ENCODE data around the gene GOLGA6L26. TPM values are rescaled to one million over a fixed set of nuclear protein-coding genes. Genes with fewer than 3 reads are reported as not detected.
"Not testable (repeated sequence)": the region's sequence is repeated elsewhere in the genome, so short reads cannot be mapped to it uniquely, and the experiment has no call there.

The GOLGA6L26 gene
- total RNA-seq, 4 donors from 2014 or later: not detected

DNA sequence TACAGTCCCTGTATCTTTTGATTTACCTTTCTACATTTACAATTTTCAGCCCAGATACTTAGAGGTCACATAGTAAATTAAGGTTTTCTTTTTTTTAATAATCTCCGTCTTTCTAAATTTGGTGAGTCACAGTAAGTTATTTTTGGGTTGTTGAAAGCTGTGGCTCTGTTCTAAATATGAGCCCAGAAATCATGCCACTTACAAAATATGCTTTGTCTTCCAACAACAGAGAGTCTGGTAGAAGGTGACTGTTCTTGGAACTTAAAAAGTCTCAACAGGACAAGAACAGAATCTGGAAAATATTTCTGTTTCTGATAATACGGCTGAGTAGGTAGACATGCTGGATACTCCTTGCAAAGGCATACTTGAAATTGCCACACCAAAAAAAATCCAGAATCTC is 36.6 kb upstream of the GOLGA6L26 start:
- Histone ChIP-seq H3K9me3 (no peaks in the 10 kb centered on the region), H3K4me3 (no peak overlapping the region), H3K4me1 (no peaks in the 10 kb centered on the region), H3K36me3 (no peaks in the 10 kb centered on the region), H3K27ac (no peak overlapping the region), H3K27me3 (no peaks in the 10 kb centered on the region)
- 55% methylated on average over 2 of the region's 2 CpGs for WGBS
- TF ChIP-seq POLR2A (IDR thresholded peaks at IDR 0.05) (no peak), EP300 (IDR thresholded peaks at IDR 0.05) (no peak), POLR2AphosphoS5 (IDR thresholded peaks at IDR 0.05) (no peak)
- TF ChIP-seq, protein P1, sequence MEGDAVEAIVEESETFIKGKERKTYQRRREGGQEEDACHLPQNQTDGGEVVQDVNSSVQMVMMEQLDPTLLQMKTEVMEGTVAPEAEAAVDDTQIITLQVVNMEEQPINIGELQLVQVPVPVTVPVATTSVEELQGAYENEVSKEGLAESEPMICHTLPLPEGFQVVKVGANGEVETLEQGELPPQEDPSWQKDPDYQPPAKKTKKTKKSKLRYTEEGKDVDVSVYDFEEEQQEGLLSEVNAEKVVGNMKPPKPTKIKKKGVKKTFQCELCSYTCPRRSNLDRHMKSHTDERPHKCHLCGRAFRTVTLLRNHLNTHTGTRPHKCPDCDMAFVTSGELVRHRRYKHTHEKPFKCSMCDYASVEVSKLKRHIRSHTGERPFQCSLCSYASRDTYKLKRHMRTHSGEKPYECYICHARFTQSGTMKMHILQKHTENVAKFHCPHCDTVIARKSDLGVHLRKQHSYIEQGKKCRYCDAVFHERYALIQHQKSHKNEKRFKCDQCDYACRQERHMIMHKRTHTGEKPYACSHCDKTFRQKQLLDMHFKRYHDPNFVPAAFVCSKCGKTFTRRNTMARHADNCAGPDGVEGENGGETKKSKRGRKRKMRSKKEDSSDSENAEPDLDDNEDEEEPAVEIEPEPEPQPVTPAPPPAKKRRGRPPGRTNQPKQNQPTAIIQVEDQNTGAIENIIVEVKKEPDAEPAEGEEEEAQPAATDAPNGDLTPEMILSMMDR (IDR thresholded peaks at IDR 0.05): no peak
- no peak for DNase-seq (ENCODE audit: low spot score in 2 of 2)

DNA sequence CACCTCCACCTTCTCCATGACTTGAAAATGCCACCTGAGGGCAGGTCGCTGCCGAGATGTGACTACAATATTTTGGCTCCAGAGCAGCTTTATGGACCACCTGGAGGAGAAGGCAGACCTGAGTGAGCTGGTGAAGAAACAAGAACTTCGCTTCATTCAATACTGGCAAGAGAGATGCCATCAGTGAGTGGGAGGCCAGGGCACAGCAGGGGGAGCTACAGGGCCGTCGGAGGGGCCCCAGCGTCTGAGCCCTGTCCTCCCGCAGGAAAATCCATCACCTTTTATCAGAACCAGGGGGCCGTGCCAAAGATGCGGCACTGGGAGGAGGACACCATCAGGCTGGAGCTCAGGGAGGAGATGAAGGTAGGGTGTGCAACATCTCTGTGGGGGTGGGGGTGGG is 30.3 kb upstream of the GOLGA6L26 start:
- WGBS: 83% methylated on average over 3 of the region's 9 CpGs
- H3K4me1 ChIP-seq; H3K36me3 ChIP-seq; H3K27me3 ChIP-seq; H3K27ac ChIP-seq; H3K4me3 ChIP-seq; DNase-seq (ENCODE audit: low spot score in 2 of 2); H3K9me3 ChIP-seq: not testable (repeated sequence)

DNA sequence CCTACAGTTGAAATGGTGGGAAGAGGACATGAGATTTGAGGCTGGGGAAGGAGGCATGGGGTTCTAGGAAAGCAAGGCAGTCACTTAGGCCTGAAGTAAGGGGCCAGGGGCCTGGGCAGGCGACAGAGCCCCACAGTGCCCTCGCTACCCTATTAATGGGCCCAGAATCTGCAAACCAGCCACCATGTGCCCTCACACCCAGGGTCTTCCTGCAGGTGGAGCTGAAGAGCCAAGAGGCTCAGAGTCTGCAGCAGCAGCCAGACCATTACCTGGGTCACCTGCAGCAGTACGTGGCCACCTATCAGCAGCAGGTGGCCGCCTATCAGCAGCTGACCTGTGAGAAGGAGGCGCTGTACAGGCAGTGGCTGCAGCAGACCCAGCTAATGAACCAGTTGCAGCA is 28.6 kb upstream of the GOLGA6L26 start:
- not testable (repeated sequence) for H3K27ac ChIP-seq; H3K4me3 ChIP-seq; DNase-seq (ENCODE audit: low spot score in 2 of 2); H3K36me3 ChIP-seq; H3K27me3 ChIP-seq; H3K9me3 ChIP-seq; H3K4me1 ChIP-seq
- WGBS: no CpG with 5 or more reads among the region's 5 CpGs

DNA sequence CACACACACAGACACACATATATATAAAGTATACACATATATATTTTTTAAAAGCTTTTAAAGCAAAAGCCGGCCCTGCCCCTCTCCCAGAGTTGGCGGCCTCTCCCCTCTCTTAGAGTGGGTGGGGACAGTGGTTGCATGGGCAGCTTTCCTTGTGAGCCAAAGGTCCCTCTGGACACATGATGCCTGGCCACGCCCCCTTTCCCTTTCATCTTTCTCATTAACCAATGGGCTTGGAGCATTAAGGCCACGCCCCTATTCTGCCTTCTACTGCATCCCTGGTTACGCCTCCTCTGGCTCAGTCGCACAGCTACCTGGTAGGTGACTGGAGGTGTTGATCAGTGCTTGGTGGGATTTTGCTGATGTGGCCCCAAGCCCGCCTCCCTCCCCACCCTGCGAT is 20.5 kb upstream of the GOLGA6L26 start, which contains the start of gene GOLGA8S:
Gene GOLGA8S, plus strand, starts transcription at position 301 of the 400 bp plus-strand sequence. Its CDS starts 62 bp downstream, at position 363.
- H3K9me3 ChIP-seq; H3K4me3 ChIP-seq; H3K27me3 ChIP-seq; DNase-seq (ENCODE audit: low spot score in 2 of 2); H3K27ac ChIP-seq; H3K36me3 ChIP-seq; H3K4me1 ChIP-seq: not testable (repeated sequence)
- no CpG with 5 or more reads among the region's 8 CpGs for WGBS

DNA sequence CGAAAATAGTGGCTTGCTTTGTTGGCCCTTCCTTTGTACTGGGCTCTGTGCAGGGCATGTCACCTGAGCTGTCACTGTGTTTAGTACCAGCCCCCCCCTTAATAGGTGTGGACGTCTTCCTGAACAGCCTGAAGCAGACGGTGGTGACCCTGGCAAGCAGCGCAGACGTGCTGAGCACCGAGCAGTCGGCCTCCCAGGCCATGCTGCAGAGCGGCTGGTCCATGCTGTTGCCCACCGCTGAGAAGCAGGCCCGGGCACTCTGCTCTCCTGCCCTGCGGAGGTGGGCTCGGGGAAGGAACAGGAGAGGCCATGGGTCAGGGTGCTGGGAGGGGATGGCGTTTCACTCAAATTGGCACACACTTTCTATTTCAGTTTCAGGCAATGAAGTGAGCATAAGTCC is 22.8 kb downstream of the GOLGA6L26 start:
- H3K36me3 ChIP-seq: peaks cover 40% of the 10 kb centered on the region
- 86% methylated on average over 11 of the region's 13 CpGs for WGBS
- not testable (repeated sequence) for H3K27me3 ChIP-seq; H3K4me3 ChIP-seq; DNase-seq (ENCODE audit: low spot score in 2 of 2); H3K4me1 ChIP-seq; H3K9me3 ChIP-seq; H3K27ac ChIP-seq

DNA sequence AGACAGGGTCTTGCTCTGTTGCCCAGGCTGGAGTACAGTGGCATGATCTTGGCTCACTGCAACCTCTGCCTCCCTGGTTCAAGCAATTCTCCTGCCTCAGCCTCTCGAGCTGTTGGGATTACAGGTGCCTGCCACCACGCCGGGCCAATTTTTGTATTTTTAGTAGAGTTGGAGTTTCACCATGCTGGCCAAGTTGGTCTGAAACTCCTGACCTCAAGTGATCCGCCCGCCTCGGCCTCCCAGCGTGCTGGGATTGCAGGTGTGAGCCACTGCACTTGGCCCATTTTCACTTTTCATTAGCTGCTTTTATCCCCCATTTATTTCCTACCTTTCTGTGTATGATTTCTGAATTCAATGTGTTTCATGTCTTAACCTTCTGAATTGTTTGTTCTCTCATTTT is 28.1 kb downstream of the GOLGA6L26 start:
- DNase-seq (ENCODE audit: low spot score in 2 of 2); H3K27me3 ChIP-seq; H3K27ac ChIP-seq; H3K9me3 ChIP-seq; H3K4me3 ChIP-seq: not testable (repeated sequence)
- H3K4me1 ChIP-seq: peaks cover 14% of the 10 kb centered on the region
- peaks cover 32% of the 10 kb centered on the region for H3K36me3 ChIP-seq
- 96% methylated on average over 7 of the region's 7 CpGs for WGBS

DNA sequence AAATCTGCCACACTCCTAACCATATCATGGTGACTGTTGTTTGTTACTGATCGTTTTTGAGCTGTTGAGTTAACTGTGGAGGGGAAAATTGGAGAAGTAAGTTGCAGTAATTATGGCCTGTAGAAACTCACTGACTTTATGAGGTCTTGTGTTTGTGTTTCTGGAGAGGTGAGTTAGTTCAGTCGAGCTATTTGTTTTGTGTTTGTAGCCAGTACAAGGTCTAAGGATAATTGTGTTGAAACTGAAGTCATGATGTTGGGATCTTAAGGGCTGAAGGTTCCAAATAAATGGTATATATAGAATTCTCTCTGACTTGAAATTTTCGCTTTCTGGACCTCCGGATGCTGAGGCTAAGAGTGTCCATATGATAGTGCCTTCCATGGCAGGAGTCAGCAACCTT is 29.2 kb downstream of the GOLGA6L26 start:
- 56% methylated on average over 4 of the region's 4 CpGs for WGBS

DNA sequence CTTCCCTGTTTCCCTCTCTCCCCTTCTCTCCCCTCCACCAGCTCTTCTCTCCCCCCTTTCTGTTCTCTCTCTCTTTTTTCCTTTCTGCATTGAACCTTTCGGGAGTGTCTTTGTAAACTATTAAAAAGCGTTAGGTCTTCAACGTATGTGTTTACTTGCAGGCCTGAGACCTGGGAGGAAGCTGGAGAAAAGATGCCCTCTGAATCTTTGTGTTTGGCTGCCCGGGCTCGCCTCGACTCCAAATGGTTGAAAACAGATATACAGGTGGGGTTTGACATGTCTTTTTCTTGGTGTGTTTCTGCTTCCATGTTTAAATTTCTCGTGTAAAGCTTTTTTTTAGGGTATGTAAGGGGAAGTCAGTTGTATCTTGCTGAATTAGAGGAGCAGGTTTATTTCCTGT is 29.7 kb downstream of the GOLGA6L26 start:
- H3K4me3 ChIP-seq: peak overlapping the region; percentile 51
- not testable (repeated sequence) for H3K27me3 ChIP-seq; H3K27ac ChIP-seq; DNase-seq (ENCODE audit: low spot score in 2 of 2); H3K9me3 ChIP-seq
- WGBS: 6% methylated on average over 2 of the region's 7 CpGs
- peaks cover 16% of the 10 kb centered on the region for H3K36me3 ChIP-seq
- H3K4me1 ChIP-seq: peaks cover 14% of the 10 kb centered on the region

More for the DNA sequence above, 29.2 kb downstream of the GOLGA6L26 start:
- DNase-seq (ENCODE audit: low spot score in 2 of 2); H3K27me3 ChIP-seq; H3K27ac ChIP-seq; H3K9me3 ChIP-seq: not testable (repeated sequence)
- peaks cover 14% of the 10 kb centered on the region for H3K4me1 ChIP-seq
- peaks cover 21% of the 10 kb centered on the region for H3K36me3 ChIP-seq
- H3K4me3 ChIP-seq: peak overlapping the region; percentile 51

DNA sequence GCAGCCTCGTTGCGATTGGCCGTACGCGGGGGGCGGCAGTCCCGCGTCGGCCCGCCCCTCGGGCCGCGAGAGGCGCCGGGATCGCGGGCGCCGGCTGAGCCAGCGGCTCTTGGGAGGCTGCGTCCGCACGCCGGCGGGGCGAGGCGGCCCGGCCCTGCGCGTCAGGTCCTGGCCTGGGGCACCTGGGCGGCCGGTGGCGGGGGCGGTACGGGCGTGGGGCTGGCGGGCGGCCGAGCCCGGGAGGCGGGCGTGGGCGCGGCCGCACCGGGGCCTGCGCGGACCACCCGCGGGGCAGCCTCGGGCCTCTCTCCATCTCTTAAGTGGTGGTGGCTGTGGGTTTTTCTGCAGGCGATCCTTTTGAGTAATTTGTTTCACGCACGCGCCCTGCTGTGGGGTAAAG is 30.3 kb downstream of the GOLGA6L26 start:
- no CpG with 5 or more reads among the region's 55 CpGs for WGBS
- not testable (repeated sequence) for H3K36me3 ChIP-seq, H3K27ac ChIP-seq, H3K27me3 ChIP-seq, H3K9me3 ChIP-seq
- DNase-seq (ENCODE audit: low spot score in 2 of 2): peak in 1 of 2 donors; percentile 62
- Histone ChIP-seq H3K4me3 (peak overlapping the region; percentile 51), H3K4me1 (peaks cover 14% of the 10 kb centered on the region)

DNA sequence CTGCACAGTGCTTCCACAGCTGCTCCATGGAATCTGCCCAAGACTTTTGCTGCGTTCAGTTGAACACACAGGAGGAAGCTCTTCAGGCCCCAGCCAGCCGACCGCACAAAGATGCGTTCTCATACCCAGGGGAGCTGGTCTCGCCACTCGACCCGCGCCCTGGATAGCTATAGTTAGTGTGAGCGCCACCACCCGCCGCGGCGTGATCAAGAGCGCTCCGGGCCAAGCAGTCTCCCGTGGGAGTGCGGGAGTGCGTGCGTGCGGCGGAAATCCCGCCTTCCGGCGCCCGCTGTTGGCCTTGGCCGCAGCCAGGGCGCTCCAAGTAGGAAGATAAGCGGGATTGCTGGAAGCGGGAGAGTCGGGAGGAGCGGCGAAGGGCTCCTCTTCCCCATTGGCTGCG is 30.8 kb downstream of the GOLGA6L26 start:
- H3K27me3 ChIP-seq; H3K36me3 ChIP-seq; DNase-seq (ENCODE audit: low spot score in 2 of 2); H3K9me3 ChIP-seq; H3K27ac ChIP-seq: not testable (repeated sequence)
- WGBS: no CpG with 5 or more reads among the region's 33 CpGs
- Histone ChIP-seq H3K4me3 (peak overlapping the region; percentile 51), H3K4me1 (peaks cover 14% of the 10 kb centered on the region)

Other genes starting within 250 kb of the GOLGA6L26 start
- not detected for gene GOLGA6L1, start 197.4 kb downstream of the GOLGA6L26 start, total RNA-seq
- not detected for gene GOLGA8S, start 20.6 kb upstream of the GOLGA6L26 start, total RNA-seq
- not detected for gene GOLGA6L2, start 113.0 kb upstream of the GOLGA6L26 start, total RNA-seq
- 1 to 10 TPM in 1 of 4 donors, under 1 TPM in 1, not detected in 2; 0.55 to 1.2 TPM for gene MKRN3, start 231.5 kb upstream of the GOLGA6L26 start, total RNA-seq